Subcutaneous abdominal adipose tissue (tissue), 5 donors: ENCODE results near the gene POU2F3.

Experiments
- H3K27ac ChIP-seq: one replicate; pipeline ENCODE4 v1.7.0; 2013; ENCODE audit warnings: low read depth, mild to moderate bottlenecking, inconsistent platforms, low read length, moderate library complexity
- H3K27me3 ChIP-seq, 5 donors: one replicate each; pipeline ENCODE4 v1.7.0; 2013; ENCODE audit warnings: low read length in 5 of 5, inconsistent platforms in 1 of 5; ENCODE audit not compliant: control insufficient read depth in 5 of 5, insufficient read depth in 4 of 5
- H3K36me3 ChIP-seq, 5 donors: one replicate each; pipeline ENCODE4 v1.7.0; 2013; ENCODE audit warnings: low read length in 5 of 5; ENCODE audit not compliant: control insufficient read depth in 5 of 5, insufficient read depth in 5 of 5
- H3K4me1 ChIP-seq, 5 donors: one replicate each; pipeline ENCODE4 v1.7.0; 2013; ENCODE audit warnings: low read length in 5 of 5, mild to moderate bottlenecking in 3 of 5, moderate library complexity in 1 of 5; ENCODE audit not compliant: control insufficient read depth in 5 of 5, insufficient read depth in 5 of 5
- H3K4me3 ChIP-seq, 5 donors: one replicate each; pipeline ENCODE4 v1.7.0; 2013; ENCODE audit warnings: low read length in 5 of 5, low read depth in 1 of 5
- H3K9ac ChIP-seq, 5 donors: one replicate each; pipeline ENCODE4 v1.7.0; 2013; ENCODE audit warnings: low read length in 5 of 5, mild to moderate bottlenecking in 4 of 5, moderate library complexity in 3 of 5
- H3K9me3 ChIP-seq, 5 donors: one replicate each; pipeline ENCODE4 v1.7.0; 2013; ENCODE audit warnings: low read length in 5 of 5; ENCODE audit not compliant: control insufficient read depth in 5 of 5
- donor health status: healthy.
- donor health status: healthy.
- donor health status: healthy.
- donor health status: healthy.
- donor health status: healthy.

Gene POU2F3

DNA sequence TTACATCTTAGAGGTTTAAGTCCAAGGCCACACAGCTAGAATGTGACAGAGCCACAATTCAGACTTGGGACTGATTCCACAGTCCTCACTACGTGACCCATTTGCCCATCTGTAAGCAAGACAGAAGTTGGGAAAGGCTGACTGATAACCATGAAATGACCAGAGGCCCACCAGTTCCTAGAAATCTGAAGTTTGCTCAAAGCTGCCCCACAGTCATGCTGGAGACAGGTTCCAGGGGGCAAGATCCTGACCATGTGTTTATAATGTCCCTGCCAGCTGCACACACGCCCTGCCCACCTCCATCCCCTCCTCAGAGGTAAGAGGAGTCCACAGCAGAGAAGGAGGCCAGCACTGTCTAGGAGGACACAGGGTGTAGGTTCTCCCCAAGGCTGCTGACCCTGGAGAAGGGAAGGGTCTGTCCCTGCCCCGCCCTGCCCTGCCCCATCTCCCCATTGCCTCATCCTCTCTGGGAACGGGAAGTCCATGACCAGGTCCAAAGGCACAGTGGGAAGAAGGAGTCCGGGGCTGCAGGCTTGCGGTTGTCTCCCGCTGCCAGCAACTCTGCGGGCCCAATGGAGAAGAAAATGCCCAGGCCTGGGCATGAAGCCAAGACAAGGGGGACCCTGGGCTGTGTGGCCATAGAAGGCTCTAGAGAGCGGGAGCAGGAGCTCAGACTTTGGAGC, 41.0 kb upstream of the POU2F3 start:
- Histone ChIP-seq H3K9me3 (no peaks in the 10 kb centered on the region), H3K4me1 (peaks cover 0 to 13% (median 4%) of the 10 kb centered on the region in 5 donors), H3K36me3 (no peaks in the 10 kb centered on the region), H3K27ac (no peak overlapping the region), H3K4me3 (no peak overlapping the region), H3K9ac (no peak overlapping the region), H3K27me3 (peaks cover 0 to 19% (median 6%) of the 10 kb centered on the region in 5 donors)

DNA sequence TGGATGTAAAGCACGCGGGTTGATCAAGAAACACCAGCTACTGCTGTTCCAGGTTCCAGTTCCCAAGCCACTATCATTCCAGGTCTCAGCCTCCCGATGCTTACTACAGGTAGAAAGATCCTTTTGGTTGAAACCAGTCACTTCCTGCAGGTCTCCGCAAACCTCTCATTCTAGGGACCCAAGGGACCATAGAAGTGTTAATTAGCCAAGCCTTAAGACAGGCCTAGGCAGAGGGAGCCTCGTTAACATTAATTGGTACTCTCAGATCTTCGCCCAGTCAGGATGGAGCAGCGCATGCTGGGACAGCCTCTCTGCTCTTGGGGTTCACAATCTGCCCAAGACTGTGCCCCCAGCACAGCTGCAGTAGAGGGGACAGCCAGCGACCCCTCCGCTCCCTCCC, 40.3 kb upstream of the POU2F3 start:
- H3K4me1 ChIP-seq: peaks cover 0 to 13% (median 4%) of the 10 kb centered on the region in 5 donors
- H3K4me3 ChIP-seq: no peak overlapping the region
- H3K9me3 ChIP-seq: no peaks in the 10 kb centered on the region
- H3K36me3 ChIP-seq: no peaks in the 10 kb centered on the region
- no peak overlapping the region for H3K27ac ChIP-seq
- no peak overlapping the region for H3K9ac ChIP-seq
- H3K27me3 ChIP-seq: peaks cover 0 to 19% (median 6%) of the 10 kb centered on the region in 5 donors

DNA sequence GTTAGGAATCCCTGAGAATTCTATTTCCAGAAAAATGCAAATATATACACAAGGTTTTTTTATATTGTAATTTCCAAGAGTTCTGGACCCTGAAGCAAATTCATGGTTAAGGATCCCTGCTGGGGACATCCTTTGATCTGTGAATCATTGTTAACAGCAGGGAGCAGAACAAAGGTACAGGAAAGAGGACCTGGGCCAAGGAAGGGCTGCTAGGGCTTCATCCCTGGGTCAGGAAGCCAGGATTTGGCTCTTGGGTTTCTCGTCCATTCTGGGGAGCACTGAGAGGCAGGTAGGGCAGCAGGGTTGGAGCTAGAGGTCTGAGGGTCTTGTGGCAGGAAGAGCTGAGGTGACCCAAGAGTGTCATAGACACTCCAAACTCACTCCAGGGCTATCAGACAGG, 39.3 kb upstream of the POU2F3 start:
- Histone ChIP-seq H3K36me3 (no peaks in the 10 kb centered on the region), H3K4me1 (peaks cover 0 to 11% (median 4%) of the 10 kb centered on the region in 5 donors), H3K27ac (no peak overlapping the region), H3K4me3 (no peak overlapping the region), H3K27me3 (peaks cover 0 to 19% (median 6%) of the 10 kb centered on the region in 5 donors), H3K9me3 (no peaks in the 10 kb centered on the region), H3K9ac (no peak overlapping the region)

DNA sequence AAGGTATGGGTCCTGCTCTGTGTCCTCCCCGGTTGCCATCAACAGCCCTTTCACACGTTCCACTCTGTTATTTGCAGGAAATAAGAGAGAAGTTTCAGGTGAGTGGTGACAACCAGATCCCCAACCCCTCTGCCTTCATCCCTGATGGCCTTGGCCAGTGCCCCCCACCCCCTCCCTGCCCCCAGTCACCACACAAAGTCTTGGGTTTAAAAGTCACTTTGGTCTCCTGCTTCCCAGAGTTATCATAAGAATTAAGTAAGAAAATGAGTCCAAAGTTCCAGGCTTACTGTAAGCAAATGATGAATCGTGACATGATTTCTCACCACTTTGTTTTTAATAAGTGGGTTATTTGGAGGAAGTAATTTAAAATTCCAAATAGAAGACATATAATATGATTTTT, 38.3 kb upstream of the POU2F3 start:
- Histone ChIP-seq H3K4me1 (peaks cover 0 to 7% (median 4%) of the 10 kb centered on the region in 5 donors), H3K4me3 (no peak overlapping the region), H3K27me3 (peaks cover 0 to 13% (median 6%) of the 10 kb centered on the region in 5 donors)

DNA sequence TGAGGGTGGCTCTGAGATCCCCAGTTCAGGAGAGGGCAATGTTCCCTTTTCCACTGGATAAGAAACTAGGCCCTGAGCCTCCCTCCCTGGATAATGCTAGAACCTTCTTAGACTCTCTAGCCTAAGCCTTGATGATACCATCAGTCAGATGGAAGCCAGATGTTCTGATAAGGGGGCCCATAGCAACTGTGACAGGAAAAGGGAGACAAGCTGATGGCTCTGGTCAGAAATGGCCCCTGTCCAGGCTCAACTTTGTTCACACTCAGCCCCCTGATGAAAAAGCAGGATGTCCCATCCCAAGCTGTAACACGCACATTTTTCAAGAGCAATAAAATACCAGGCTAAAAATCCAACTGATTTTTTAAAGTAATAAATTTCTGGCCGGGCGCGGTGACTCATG, 36.3 kb upstream of the POU2F3 start:
- H3K27ac ChIP-seq: peak overlapping the region; percentile 27
- no peak overlapping the region for H3K9ac ChIP-seq
- no peaks in the 10 kb centered on the region for H3K9me3 ChIP-seq
- H3K36me3 ChIP-seq: no peaks in the 10 kb centered on the region
- H3K4me3 ChIP-seq: no peak overlapping the region
- peaks cover 2 to 13% (median 7%) of the 10 kb centered on the region in 5 donors for H3K4me1 ChIP-seq
- peaks cover 0 to 9% (median 6%) of the 10 kb centered on the region in 5 donors for H3K27me3 ChIP-seq

More for the DNA sequence above, 38.3 kb upstream of the POU2F3 start:
- no peaks in the 10 kb centered on the region for H3K36me3 ChIP-seq
- H3K27ac ChIP-seq: no peak overlapping the region
- no peak overlapping the region for H3K9ac ChIP-seq
- no peaks in the 10 kb centered on the region for H3K9me3 ChIP-seq

DNA sequence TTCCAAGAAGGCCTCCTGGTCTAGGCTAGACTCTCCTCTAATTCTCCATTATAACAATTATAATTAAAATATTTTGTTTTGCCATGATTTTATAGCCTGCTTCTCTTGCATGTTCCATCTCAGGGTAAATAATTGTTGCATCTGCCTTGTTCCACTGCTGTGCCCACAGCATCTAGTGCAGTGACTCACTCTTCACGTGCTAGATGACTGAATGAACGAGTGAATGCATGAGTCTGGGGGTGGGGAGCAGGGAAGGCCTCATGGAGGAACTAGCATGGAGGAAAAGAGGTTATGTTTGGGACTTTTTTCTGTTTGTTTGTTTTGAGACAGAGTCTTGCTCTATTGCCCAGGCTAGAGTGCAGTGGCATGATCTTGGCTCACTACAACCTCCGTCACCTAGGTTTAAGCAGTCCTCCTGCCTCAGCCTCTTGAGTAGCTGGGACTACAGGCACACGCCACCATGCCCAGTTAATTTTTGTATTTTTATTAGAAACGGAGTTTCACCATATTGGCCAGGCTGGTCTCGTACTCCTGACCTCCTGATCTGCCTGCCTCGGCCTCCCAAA, 34.3 kb upstream of the POU2F3 start:
- no peak overlapping the region for H3K4me3 ChIP-seq

DNA sequence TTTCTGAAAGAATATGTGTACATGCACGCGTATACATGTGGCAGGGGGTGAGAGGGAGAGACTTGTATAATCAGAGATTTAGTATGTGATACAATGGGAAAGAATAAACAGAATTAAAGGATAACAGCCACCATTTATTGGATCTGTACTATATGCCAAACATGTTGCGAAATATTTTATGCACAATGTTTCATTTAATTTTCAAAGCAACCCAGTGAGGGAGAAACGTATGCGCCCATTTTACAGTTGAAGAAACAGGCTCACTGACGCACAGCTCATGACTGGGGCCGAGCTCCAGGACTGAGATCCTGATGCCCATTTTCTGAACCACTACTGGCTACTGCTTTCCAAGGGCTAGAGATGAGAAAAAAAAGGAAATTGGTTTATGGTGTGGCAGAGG, 32.4 kb upstream of the POU2F3 start:
- H3K36me3 ChIP-seq: no peaks in the 10 kb centered on the region
- peaks cover 6 to 39% (median 34%) of the 10 kb centered on the region in 5 donors for H3K4me1 ChIP-seq
- H3K9ac ChIP-seq: no peak overlapping the region
- H3K27ac ChIP-seq: peak overlapping the region; percentile 51
- H3K9me3 ChIP-seq: no peaks in the 10 kb centered on the region
- H3K4me3 ChIP-seq: no peak overlapping the region
- H3K27me3 ChIP-seq: peaks cover 0 to 3% (median 0%) of the 10 kb centered on the region in 5 donors

More for the DNA sequence above, 34.3 kb upstream of the POU2F3 start:
- H3K36me3 ChIP-seq: no peaks in the 10 kb centered on the region
- H3K9ac ChIP-seq: no peak overlapping the region
- H3K27ac ChIP-seq: no peak overlapping the region
- H3K27me3 ChIP-seq: peaks cover 0 to 5% (median under 1%) of the 10 kb centered on the region in 5 donors
- peaks cover 6 to 28% (median 22%) of the 10 kb centered on the region in 5 donors for H3K4me1 ChIP-seq
- H3K9me3 ChIP-seq: no peaks in the 10 kb centered on the region

DNA sequence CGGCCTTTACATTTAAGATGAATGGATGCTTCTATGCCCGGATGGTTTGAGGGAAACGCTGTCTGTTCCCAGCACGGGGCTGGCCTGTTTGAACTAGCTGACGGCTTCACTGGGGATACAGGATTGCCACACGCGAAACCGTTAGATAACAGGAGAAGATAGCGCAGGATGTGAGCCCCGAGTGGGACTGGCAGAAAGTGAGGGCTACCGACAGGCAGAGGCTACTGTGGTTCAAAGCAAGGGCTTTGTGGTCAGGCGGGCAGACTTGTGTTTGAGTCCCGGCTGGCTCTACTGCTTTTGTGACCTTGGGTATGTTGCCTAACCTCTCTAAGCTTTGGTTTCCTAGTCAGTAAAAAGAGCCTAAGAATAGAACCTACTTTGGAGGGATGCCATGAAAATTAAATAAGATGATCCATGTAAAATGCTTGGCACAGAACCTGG, 31.9 kb upstream of the POU2F3 start:
- H3K4me3 ChIP-seq: peak overlapping the region in 1 of 5 donors; percentile 25
- peak overlapping the region in 2 of 5 donors; percentile 7 to 16 for H3K9ac ChIP-seq
- peak overlapping the region; percentile 51 for H3K27ac ChIP-seq
- H3K36me3 ChIP-seq: no peaks in the 10 kb centered on the region
- H3K9me3 ChIP-seq: no peaks in the 10 kb centered on the region
- H3K27me3 ChIP-seq: peaks cover 0 to 3% (median 0%) of the 10 kb centered on the region in 5 donors
- peaks cover 6 to 44% (median 39%) of the 10 kb centered on the region in 5 donors for H3K4me1 ChIP-seq

DNA sequence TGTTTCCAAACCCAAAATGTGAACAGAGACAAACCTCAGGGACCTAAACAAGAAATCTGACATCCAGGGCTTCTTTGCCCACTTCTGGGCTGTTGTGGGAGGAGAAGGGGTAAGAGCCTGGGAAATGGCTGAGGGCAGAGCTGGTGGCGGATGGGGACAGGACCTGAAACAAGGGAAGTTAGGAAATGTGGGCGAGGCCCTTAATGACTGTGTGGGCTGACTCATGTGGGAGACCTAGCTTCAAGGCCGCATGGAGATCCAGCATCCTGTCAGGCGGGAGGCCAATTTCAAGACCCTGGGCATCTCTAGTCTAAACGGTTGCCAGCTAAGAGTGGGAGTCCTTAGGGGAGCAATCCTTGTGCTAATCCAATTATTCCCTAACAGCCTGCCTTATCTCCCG, 31.2 kb upstream of the POU2F3 start:
- Histone ChIP-seq H3K36me3 (no peaks in the 10 kb centered on the region), H3K27me3 (peaks cover 0 to 3% (median 0%) of the 10 kb centered on the region in 5 donors), H3K27ac (peak overlapping the region; percentile 51), H3K9me3 (no peaks in the 10 kb centered on the region), H3K9ac (no peak overlapping the region), H3K4me1 (peaks cover 6 to 51% (median 46%) of the 10 kb centered on the region in 5 donors), H3K4me3 (no peak overlapping the region)
